Endothelial cell of hepatic sinusoid (primary cell): ENCODE results near the gene CD248.
"Not testable (repeated sequence)": the region's sequence is repeated elsewhere in the genome, so short reads cannot be mapped to it uniquely, and the experiment has no call there.

Experiments used
- in situ Hi-C: cut with HindIII; loops from 2 replicates; pipeline ENCODE4 v1.10.0; 2017; ENCODE audit warnings: low sequenced_read_pairs

Gene CD248

GRCh38 chr11:66278363-66279091, 38.3 kb downstream of the CD248 start:
- in situ Hi-C loops = no loop called here

GRCh38 chr11:66277471-66278362, 39.1 kb downstream of the CD248 start, which contains the start of gene CNIH2:
CNIH2 (plus strand) TSS chr11:66278175; CDS start chr11:66278457, 282 bp downstream.
- in situ Hi-C loops = no loop called here

- in situ Hi-C loops = not testable (repeated sequence)
Measured at GRCh38 chr11:66277064-66277463, 39.8 kb downstream of the CD248 start.

- in situ Hi-C loops = not testable (repeated sequence)
Measured at GRCh38 chr11:66276619-66277018, 40.2 kb downstream of the CD248 start.

- in situ Hi-C loops = no loop called here
Measured at GRCh38 chr11:66275984-66276612, 40.7 kb downstream of the CD248 start.

- in situ Hi-C loops = no loop called here
Measured at GRCh38 chr11:66275396-66275795, 41.4 kb downstream of the CD248 start.

- in situ Hi-C loops = no loop called here
Measured at GRCh38 chr11:66274219-66274618, 42.6 kb downstream of the CD248 start.

GRCh38 chr11:66272596-66272995, 44.2 kb downstream of the CD248 start:
- in situ Hi-C loops = no loop called here

GRCh38 chr11:66271816-66272215, 45.0 kb downstream of the CD248 start:
- in situ Hi-C loops = no loop called here

GRCh38 chr11:66268952-66269905, 47.6 kb downstream of the CD248 start:
- in situ Hi-C loops = no loop called here

GRCh38 chr11:66268244-66268951, 48.4 kb downstream of the CD248 start, which contains the start of gene RAB1B:
RAB1B (plus strand) TSS chr11:66268639; CDS start chr11:66268680, 41 bp downstream.
- in situ Hi-C loops = no loop called here

GRCh38 chr11:66267379-66268243, 49.2 kb downstream of the CD248 start:
- in situ Hi-C loops = no loop called here

GRCh38 chr11:66267039-66267378, 49.8 kb downstream of the CD248 start:
- in situ Hi-C loops = no loop called here

GRCh38 chr11:66266378-66267038, 50.3 kb downstream of the CD248 start:
- in situ Hi-C loops = no loop called here

GRCh38 chr11:66265531-66266377, 51.1 kb downstream of the CD248 start:
- in situ Hi-C loops = no loop called here

- in situ Hi-C loops = no loop called here
Measured at GRCh38 chr11:66264914-66265313, 51.9 kb downstream of the CD248 start.
